Measurements from ENCODE around the gene PLCB1. TPM values are rescaled to one million over a fixed set of nuclear protein-coding genes. Genes with fewer than 3 reads are reported as not detected.

PLCB1 gene
- total and polyA plus RNA-seq, 2 experiments from 2014 or later, result 8.0 to 17.6 TPM

GRCh38 chr20:8117636-8118035 lies 14.4 kb upstream of the PLCB1 start:
- no peak overlapping the region for H3K27ac ChIP-seq
- no peaks in the 10 kb centered on the region for H3K36me3 ChIP-seq
- no peaks in the 10 kb centered on the region for H3K4me1 ChIP-seq (ENCODE audit: low read depth)
- DNase-seq (ENCODE audit: low read depth in 1 of 2, low spot score in 1 of 2), result no peak
- no peak overlapping the region for H3K4me3 ChIP-seq
- no peaks in the 10 kb centered on the region for H3K9me3 ChIP-seq (ENCODE audit: low read depth)
- no peak for TF ChIP-seq CTCF (IDR thresholded peaks at IDR 0.05; ENCODE audit: low read depth, low read length)
- H3K27me3 ChIP-seq, result no peaks in the 10 kb centered on the region

- H3K36me3 ChIP-seq, result no peaks in the 10 kb centered on the region
- H3K9me3 ChIP-seq (ENCODE audit: low read depth), result no peaks in the 10 kb centered on the region
- no peak for TF ChIP-seq CTCF (IDR thresholded peaks at IDR 0.05; ENCODE audit: low read depth, low read length)
- H3K4me3 ChIP-seq, result no peak overlapping the region
- peak in 1 of 2 donors; percentile 64 for DNase-seq (ENCODE audit: low read depth in 1 of 2, low spot score in 1 of 2)
- H3K27me3 ChIP-seq, result no peaks in the 10 kb centered on the region
- no peak overlapping the region for H3K27ac ChIP-seq
- H3K4me1 ChIP-seq (ENCODE audit: low read depth), result no peaks in the 10 kb centered on the region
These were observed 14.0 kb upstream of the PLCB1 start for GRCh38 chr20:8118039-8118438.

GRCh38 chr20:8118760-8119159 lies 13.3 kb upstream of the PLCB1 start:
- no peak for TF ChIP-seq CTCF (IDR thresholded peaks at IDR 0.05; ENCODE audit: low read depth, low read length)
- H3K9me3 ChIP-seq (ENCODE audit: low read depth), result no peaks in the 10 kb centered on the region
- no peaks in the 10 kb centered on the region for H3K27me3 ChIP-seq
- no peaks in the 10 kb centered on the region for H3K4me1 ChIP-seq (ENCODE audit: low read depth)
- no peaks in the 10 kb centered on the region for H3K36me3 ChIP-seq
- no peak overlapping the region for H3K27ac ChIP-seq
- H3K4me3 ChIP-seq, result no peak overlapping the region
- no peak for DNase-seq (ENCODE audit: low read depth in 1 of 2, low spot score in 1 of 2)

GRCh38 chr20:8121666-8122065 lies 10.4 kb upstream of the PLCB1 start:
- Histone ChIP-seq H3K27me3 (no peaks in the 10 kb centered on the region), H3K9me3 (ENCODE audit: low read depth) (no peaks in the 10 kb centered on the region), H3K36me3 (no peaks in the 10 kb centered on the region), H3K4me1 (ENCODE audit: low read depth) (no peaks in the 10 kb centered on the region), H3K4me3 (no peak overlapping the region), H3K27ac (no peak overlapping the region)
- TF ChIP-seq CTCF (IDR thresholded peaks at IDR 0.05; ENCODE audit: low read depth, low read length), result no peak
- no peak for DNase-seq (ENCODE audit: low read depth in 1 of 2, low spot score in 1 of 2)

GRCh38 chr20:8124639-8125038 lies 7.4 kb upstream of the PLCB1 start:
- DNase-seq (ENCODE audit: low read depth in 1 of 2, low spot score in 1 of 2), result peak in 1 of 2 donors; percentile 42
- no peaks in the 10 kb centered on the region for H3K9me3 ChIP-seq (ENCODE audit: low read depth)
- H3K27me3 ChIP-seq, result no peaks in the 10 kb centered on the region
- peaks cover 16% of the 10 kb centered on the region for H3K4me1 ChIP-seq (ENCODE audit: low read depth)
- TF ChIP-seq CTCF (IDR thresholded peaks at IDR 0.05; ENCODE audit: low read depth, low read length), result no peak
- H3K27ac ChIP-seq, result no peak overlapping the region
- H3K36me3 ChIP-seq, result no peaks in the 10 kb centered on the region
- H3K4me3 ChIP-seq, result no peak overlapping the region

GRCh38 chr20:8126181-8126580 lies 5.9 kb upstream of the PLCB1 start:
- Histone ChIP-seq H3K4me3 (no peak overlapping the region), H3K4me1 (ENCODE audit: low read depth) (peaks cover 16% of the 10 kb centered on the region), H3K27ac (no peak overlapping the region), H3K36me3 (no peaks in the 10 kb centered on the region), H3K9me3 (ENCODE audit: low read depth) (no peaks in the 10 kb centered on the region), H3K27me3 (no peaks in the 10 kb centered on the region)
- TF ChIP-seq CTCF (IDR thresholded peaks at IDR 0.05; ENCODE audit: low read depth, low read length), result no peak
- no peak for DNase-seq (ENCODE audit: low read depth in 1 of 2, low spot score in 1 of 2)
